VCaP (cell line): ENCODE measurements around the gene AUTS2.
A peak's percentile ranks its signal among the peaks of the same experiment; 100 is the strongest.

Experiments used
- H3K27ac ChIP-seq: fragments of 450-650 bp; 2 replicates; pipeline ENCODE4 v1.5.1; 2017
- CTCF ChIP-seq: fragments of 450-650 bp; conservative IDR thresholded peaks from 2 replicates; pipeline ENCODE4 v1.5.1; 2017; ENCODE audit warnings: mild to moderate bottlenecking, moderate library complexity

The AUTS2 gene

GRCh38 chr7:69596056-69596455, 2.2 kb upstream of the AUTS2 start:
- TF ChIP-seq CTCF = no peak
- H3K27ac ChIP-seq = peak overlapping the region; percentile 87

- peak overlapping the region; percentile 87 for H3K27ac ChIP-seq
- TF ChIP-seq CTCF = no peak
These were observed 1.5 kb upstream of the AUTS2 start for GRCh38 chr7:69596723-69597277.

GRCh38 chr7:69597278-69598076, 798 bp upstream of the AUTS2 start:
- H3K27ac ChIP-seq = peak overlapping the region; percentile 87
- TF ChIP-seq CTCF = no peak

GRCh38 chr7:69598487-69599285, 411 bp downstream of the AUTS2 start:
- H3K27ac ChIP-seq = peak overlapping the region; percentile 87
- no peak for TF ChIP-seq CTCF

DNA sequence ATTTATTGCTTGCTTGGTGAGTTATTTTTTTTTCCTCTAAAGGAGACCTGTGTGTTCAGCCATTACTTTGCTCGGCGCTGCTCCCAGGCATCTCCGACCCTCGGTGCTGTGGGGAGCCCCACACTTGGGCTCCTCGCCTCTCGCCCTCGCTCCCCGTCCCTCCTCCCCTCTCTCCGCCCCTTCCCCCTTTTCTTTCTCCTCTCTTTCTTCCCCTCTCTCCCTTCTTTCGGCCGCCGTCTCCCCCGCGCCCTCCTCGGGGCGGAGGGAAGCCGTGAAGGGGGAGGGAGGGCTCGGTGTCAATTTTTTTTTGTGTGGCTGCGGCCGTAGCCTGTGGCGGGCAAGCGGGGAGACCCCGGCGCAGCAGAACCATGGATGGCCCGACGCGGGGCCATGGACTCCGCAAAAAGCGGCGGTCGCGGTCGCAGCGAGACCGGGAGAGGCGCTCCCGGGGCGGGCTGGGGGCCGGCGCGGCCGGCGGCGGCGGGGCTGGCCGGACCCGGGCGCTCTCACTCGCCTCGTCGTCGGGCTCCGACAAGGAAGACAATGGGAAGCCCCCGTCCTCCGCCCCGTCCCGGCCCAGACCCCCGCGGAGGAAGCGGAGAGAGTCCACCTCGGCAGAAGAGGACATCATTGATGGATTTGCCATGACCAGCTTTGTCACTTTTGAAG, 1.1 kb downstream of the AUTS2 start:
- TF ChIP-seq CTCF = no peak
- H3K27ac ChIP-seq = peak overlapping the region; percentile 87; the same call in 1 of the 2 replicates

- TF ChIP-seq CTCF = no peak
- peak overlapping the region; percentile 87; the same call in 1 of the 2 replicates for H3K27ac ChIP-seq
These were observed 1.9 kb downstream of the AUTS2 start for GRCh38 chr7:69599955-69600709.
